IMR-90 (cell line): ENCODE measurements around the gene KLHDC1. TPM values are rescaled to one million over a fixed set of nuclear protein-coding genes. Genes with fewer than 3 reads are reported as not detected.

Experiments
- ATAC-seq: fragments of 200-7000 bp; cut with Tn5 transposase; 2 replicates; pipeline ENCODE4 v1.9.1; 2020; ENCODE audit warnings: low read depth, mild to moderate bottlenecking, moderate library complexity
- BruUV-seq: library from RNA; stranded (reverse); fragments of 400-500 nt; replicated peaks from 2 replicates; lab custom pipeline; 2021; lab: Mats Ljungman, UMichigan
- CTCF ChIA-PET: fragments of 300-600 bp; formaldehyde crosslinking; extraction: SDS; loops from one replicate; lab custom pipeline; 2021; ENCODE audit warnings: antibody characterized with exemption; lab: Yijun Ruan, JAX
- POLR2A ChIA-PET: fragments of 300-600 bp; sonication (Branson Sonifier 250); formaldehyde crosslinking; loops from one replicate; lab custom pipeline; 2022; ENCODE audit warnings: antibody characterized with exemption; ENCODE audit not compliant: unreplicated experiment; lab: Charles Lee
- DNase-seq: peaks from one replicate; pipeline ENCODE4 v3.0.0; 2013
- H2AFZ ChIP-seq: replicated peaks from 2 replicates; pipeline ENCODE3; 2013; ENCODE audit warnings: low read length, mild to moderate bottlenecking; ENCODE audit not compliant: poor library complexity
- H2AK5ac ChIP-seq: 2 replicates; pipeline ENCODE4 v1.6.1; 2013; ENCODE audit warnings: low read depth, low read length, inconsistent platforms
- H2AK9ac ChIP-seq: replicated peaks from 2 replicates; pipeline ENCODE3; 2013; ENCODE audit warnings: mild to moderate bottlenecking, low read depth, low read length, moderate library complexity; ENCODE audit not compliant: poor library complexity
- H2BK120ac ChIP-seq: 2 replicates; pipeline ENCODE4 v1.6.1; 2013; ENCODE audit warnings: low read depth, low read length, inconsistent platforms
- H2BK15ac ChIP-seq: 3 replicates; pipeline ENCODE4 v1.6.1; 2013; ENCODE audit warnings: low read depth, low read length, inconsistent platforms
- H2BK20ac ChIP-seq: 2 replicates; pipeline ENCODE4 v1.6.1; 2013; ENCODE audit warnings: low read depth, mild to moderate bottlenecking, inconsistent platforms, low read length, moderate library complexity
- H2BK5ac ChIP-seq: 2 replicates; pipeline ENCODE4 v1.6.1; 2013; ENCODE audit warnings: mild to moderate bottlenecking, low read depth, low read length, inconsistent platforms; ENCODE audit not compliant: poor library complexity, severe bottlenecking
- H3K14ac ChIP-seq: replicated peaks from 2 replicates; pipeline ENCODE4 v1.6.1; 2013; ENCODE audit warnings: low read depth, low read length, inconsistent platforms
- H3K18ac ChIP-seq: 2 replicates; pipeline ENCODE4 v1.6.1; 2013; ENCODE audit warnings: low read depth, low read length, control low read depth
- H3K23ac ChIP-seq: 2 replicates; pipeline ENCODE4 v1.6.1; 2013; ENCODE audit warnings: low read depth, low read length, inconsistent platforms
- H3K27ac ChIP-seq: 2 replicates; pipeline ENCODE4 v1.5.1; 2013; ENCODE audit warnings: mild to moderate bottlenecking, control low read depth, low read length; ENCODE audit not compliant: insufficient read depth
- H3K27me3 ChIP-seq: 2 replicates; pipeline ENCODE4 v1.6.1; 2013; ENCODE audit warnings: low read length; ENCODE audit not compliant: control insufficient read depth, insufficient read depth
- H3K36me3 ChIP-seq: 2 replicates; pipeline ENCODE4 v1.6.1; 2013; ENCODE audit warnings: low read length, mixed read lengths; ENCODE audit not compliant: control insufficient read depth, insufficient read depth
- H3K4ac ChIP-seq: 2 replicates; pipeline ENCODE4 v1.6.1; 2013; ENCODE audit warnings: low read depth, low read length, inconsistent platforms
- H3K4me1 ChIP-seq: 2 replicates; pipeline ENCODE4 v1.6.1; 2013; ENCODE audit warnings: low read length, mixed read lengths; ENCODE audit not compliant: control insufficient read depth, insufficient read depth
- H3K4me2 ChIP-seq: 2 replicates; pipeline ENCODE4 v1.6.1; 2013; ENCODE audit warnings: low read depth, mild to moderate bottlenecking, control low read depth, low read length, moderate library complexity
- H3K4me3 ChIP-seq: 2 replicates; pipeline ENCODE4 v1.5.1; 2013; ENCODE audit warnings: low read depth, mild to moderate bottlenecking, control low read depth, low read length, moderate library complexity; ENCODE audit not compliant: insufficient read depth
- H3K56ac ChIP-seq: 2 replicates; pipeline ENCODE4 v1.6.1; 2013; ENCODE audit warnings: low read length, inconsistent platforms; ENCODE audit not compliant: insufficient read depth; ENCODE audit errors: extremely low read depth
- H3K79me1 ChIP-seq, 2 experiments: 2 replicates each; pipeline ENCODE4 v1.6.1; 2013; ENCODE audit warnings: low read length in 2 of 2, inconsistent platforms in 1 of 2, low read depth in 1 of 2
- H3K9ac ChIP-seq: 2 replicates; pipeline ENCODE4 v1.6.1; 2013; ENCODE audit warnings: low read depth, low read length, control low read depth
- H3K9me1 ChIP-seq: 2 replicates; pipeline ENCODE4 v1.6.1; 2013; ENCODE audit warnings: low read length, inconsistent platforms; ENCODE audit not compliant: insufficient read depth
- H3K9me3 ChIP-seq: 2 replicates; pipeline ENCODE4 v1.6.1; 2013; ENCODE audit warnings: low read length; ENCODE audit not compliant: control insufficient read depth, insufficient read depth
- H4K20me1 ChIP-seq: 2 replicates; pipeline ENCODE4 v1.6.1; 2013; ENCODE audit warnings: low read length, inconsistent platforms; ENCODE audit not compliant: insufficient read depth
- H4K5ac ChIP-seq: 2 replicates; pipeline ENCODE4 v1.6.1; 2013; ENCODE audit warnings: mild to moderate bottlenecking, low read depth, low read length, control low read depth
- H4K8ac ChIP-seq, 2 experiments: 2 replicates each; pipeline ENCODE4 v1.6.1; 2013; ENCODE audit warnings: low read depth in 2 of 2, low read length in 2 of 2, control low read depth in 1 of 2, inconsistent platforms in 1 of 2
- H4K91ac ChIP-seq: 2 replicates; pipeline ENCODE4 v1.6.1; 2013; ENCODE audit warnings: low read depth, low read length, inconsistent platforms; ENCODE audit not compliant: insufficient read depth
- FOS ChIP-seq: fragments of 150-350 bp; IDR thresholded peaks from 2 replicates; pipeline ENCODE4 v1.6.1; 2016; ENCODE audit warnings: low read depth, low read length
- MAFK ChIP-seq: IDR thresholded peaks from 2 replicates; pipeline ENCODE4 v1.6.1; 2012; ENCODE audit warnings: low read depth, low read length, improper control_type of control experiment
- MXI1 ChIP-seq: IDR thresholded peaks from 2 replicates; pipeline ENCODE4 v1.6.1; 2012; ENCODE audit warnings: low read depth, mild to moderate bottlenecking, low read length, moderate library complexity, borderline replicate concordance
- RCOR1 ChIP-seq: IDR thresholded peaks from 2 replicates; pipeline ENCODE4 v1.6.1; 2012; ENCODE audit warnings: mild to moderate bottlenecking, low read length, improper control_type of control experiment; ENCODE audit not compliant: insufficient replicate concordance
- RFX5 ChIP-seq: IDR thresholded peaks from 2 replicates; pipeline ENCODE4 v1.8.0; 2012; ENCODE audit warnings: low read depth, mild to moderate bottlenecking, low read length, moderate library complexity
- SMC3 ChIP-seq: fragments of 150-350 bp; IDR thresholded peaks from 2 replicates; pipeline ENCODE4 v1.6.1; 2016; ENCODE audit warnings: low read depth, mild to moderate bottlenecking, antibody characterized with exemption, low read length, moderate library complexity
- WGBS, 2 experiments: methylation state at CpG; one replicate each; pipeline versions ENCODE4 v1.1.5 to v1.1.7; 2013; ENCODE audit warnings: missing lambda C conversion rate in 2 of 2; ENCODE audit not compliant: insufficient read length in 1 of 2; ENCODE audit errors: extremely low coverage in 2 of 2; 5-methylcytosine and 5-hydroxymethylcytosine counted together
- dilution Hi-C: fragments of 300-500 bp; cut with HindIII; formaldehyde crosslinking; loops from one replicate; pipeline ENCODE4 v1.14.3; 2018; ENCODE audit warnings: low sequenced_read_pairs; ENCODE audit not compliant: unreplicated experiment
- in situ Hi-C: fragments of 300-500 bp; cut with MboI; formaldehyde crosslinking; loops from 3 replicates; pipeline ENCODE4 v1.14.3; 2019; ENCODE audit warnings: low sequenced_read_pairs, inconsistent platforms, mixed read lengths
- intact Hi-C: fragments of 100-400 bp; cut with micrococcal nuclease; formaldehyde crosslinking; loops from 2 replicates; pipeline ENCODE4 v1.10.0; 2022
- polyA plus RNA-seq, 3 experiments: library from polyadenylated mRNA; depleted of rRNA; stranded (reverse); fragments of >200 nt; gene quantifications; 2 replicates each; pipeline ENCODE4 v1.2.3, GENCODE V29; 2012; ENCODE audit warnings: low replicate concordance in 1 of 3
- total RNA-seq: library from RNA; depleted of rRNA; stranded (reverse); fragments of >200 nt; gene quantifications from 2 replicates; pipeline ENCODE4 v1.2.3, GENCODE V29; 2012
- TF ChIP-seq, protein P1 (sequence below): conservative IDR thresholded peaks from 2 replicates; pipeline ENCODE4 v1.5.1; 2012; ENCODE audit warnings: mild to moderate bottlenecking, low read depth, low read length, improper control_type of control experiment
- TF ChIP-seq, protein P2 (sequence below): fragments of 150-350 bp; IDR thresholded peaks from 2 replicates; pipeline ENCODE4 v1.6.1; 2016; ENCODE audit warnings: low read depth, mild to moderate bottlenecking, low read length, moderate library complexity, borderline replicate concordance
- TF ChIP-seq, protein P3 (sequence below): fragments of 150-350 bp; IDR thresholded peaks from 2 replicates; pipeline ENCODE4 v1.6.1; 2017; ENCODE audit warnings: mild to moderate bottlenecking, antibody characterized with exemption, low read length, low read depth

KLHDC1 gene
- total and polyA plus RNA-seq, 2 of the 4 experiments (the other 2 are of a cell fraction): 0.51 to 0.90 TPM

DNA sequence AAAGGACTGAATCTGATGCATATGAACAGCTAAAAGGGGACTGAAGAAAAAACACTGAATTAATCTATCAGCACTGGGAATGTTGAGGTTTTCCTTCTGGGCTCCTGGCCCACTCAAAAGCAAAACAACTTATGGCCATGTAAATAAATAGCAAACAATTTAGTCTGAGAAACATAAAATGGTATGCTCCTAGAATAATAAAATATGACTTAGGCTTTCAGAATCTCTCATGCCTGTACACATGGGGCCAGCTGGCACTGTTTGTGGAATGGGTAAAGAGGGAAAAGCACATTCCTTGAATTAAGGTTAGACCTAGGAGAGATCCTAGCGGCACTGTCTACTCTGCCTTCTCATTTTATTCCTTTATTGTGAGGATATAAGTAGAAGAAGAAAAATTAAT is 81.2 kb downstream of the KLHDC1 start:
- WGBS, 2 experiments: no CpG with 5 or more reads among the region's 1 CpG
- ATAC-seq (peak; percentile 65), DNase-seq (peak; percentile 40)
- Histone ChIP-seq H2BK5ac (no peak overlapping the region), H3K9me1 (peaks cover 5% of the 10 kb centered on the region), H3K14ac (no peak overlapping the region), H3K4ac (no peak overlapping the region), H2AK5ac (no peak overlapping the region), H2AK9ac (no peak overlapping the region), H3K9me3 (no peaks in the 10 kb centered on the region), H2BK20ac (no peak overlapping the region), H3K79me1 (peaks cover 14 to 21% of the 10 kb centered on the region in 2 experiments), H3K9ac (no peak overlapping the region), H3K36me3 (peaks cover 18% of the 10 kb centered on the region), H3K4me2 (no peak overlapping the region), H3K27me3 (no peaks in the 10 kb centered on the region), H3K56ac (no peak overlapping the region), H2BK15ac (no peak overlapping the region), H3K4me3 (no peak overlapping the region), H2AFZ (no peak overlapping the region), H3K18ac (no peak overlapping the region), H3K23ac (no peak overlapping the region), H4K5ac (no peak overlapping the region), H4K91ac (no peak overlapping the region), H3K27ac (no peak overlapping the region), H4K20me1 (peaks cover 11% of the 10 kb centered on the region; the same call in 1 of the 2 replicates), H2BK120ac (no peak overlapping the region), H3K4me1 (peaks cover 7% of the 10 kb centered on the region), H4K8ac (no peak overlapping the region)
- intact Hi-C loops (loop anchor here (1.0 kb wide), 1 partner anchor 140 kb away; no protein-coding TSS in a partner anchor), dilution Hi-C loops (no loop called here), in situ Hi-C loops (loop anchor here (25.0 kb wide), 1 partner anchor 312 kb away; no protein-coding TSS in a partner anchor)
- ChIA-PET CTCF (no interaction called here), POLR2A (no interaction called here)
- TF ChIP-seq, protein P1, sequence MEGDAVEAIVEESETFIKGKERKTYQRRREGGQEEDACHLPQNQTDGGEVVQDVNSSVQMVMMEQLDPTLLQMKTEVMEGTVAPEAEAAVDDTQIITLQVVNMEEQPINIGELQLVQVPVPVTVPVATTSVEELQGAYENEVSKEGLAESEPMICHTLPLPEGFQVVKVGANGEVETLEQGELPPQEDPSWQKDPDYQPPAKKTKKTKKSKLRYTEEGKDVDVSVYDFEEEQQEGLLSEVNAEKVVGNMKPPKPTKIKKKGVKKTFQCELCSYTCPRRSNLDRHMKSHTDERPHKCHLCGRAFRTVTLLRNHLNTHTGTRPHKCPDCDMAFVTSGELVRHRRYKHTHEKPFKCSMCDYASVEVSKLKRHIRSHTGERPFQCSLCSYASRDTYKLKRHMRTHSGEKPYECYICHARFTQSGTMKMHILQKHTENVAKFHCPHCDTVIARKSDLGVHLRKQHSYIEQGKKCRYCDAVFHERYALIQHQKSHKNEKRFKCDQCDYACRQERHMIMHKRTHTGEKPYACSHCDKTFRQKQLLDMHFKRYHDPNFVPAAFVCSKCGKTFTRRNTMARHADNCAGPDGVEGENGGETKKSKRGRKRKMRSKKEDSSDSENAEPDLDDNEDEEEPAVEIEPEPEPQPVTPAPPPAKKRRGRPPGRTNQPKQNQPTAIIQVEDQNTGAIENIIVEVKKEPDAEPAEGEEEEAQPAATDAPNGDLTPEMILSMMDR: no peak
- TF ChIP-seq FOS: no peak
- TF ChIP-seq SMC3: no peak
- TF ChIP-seq, protein P2, sequence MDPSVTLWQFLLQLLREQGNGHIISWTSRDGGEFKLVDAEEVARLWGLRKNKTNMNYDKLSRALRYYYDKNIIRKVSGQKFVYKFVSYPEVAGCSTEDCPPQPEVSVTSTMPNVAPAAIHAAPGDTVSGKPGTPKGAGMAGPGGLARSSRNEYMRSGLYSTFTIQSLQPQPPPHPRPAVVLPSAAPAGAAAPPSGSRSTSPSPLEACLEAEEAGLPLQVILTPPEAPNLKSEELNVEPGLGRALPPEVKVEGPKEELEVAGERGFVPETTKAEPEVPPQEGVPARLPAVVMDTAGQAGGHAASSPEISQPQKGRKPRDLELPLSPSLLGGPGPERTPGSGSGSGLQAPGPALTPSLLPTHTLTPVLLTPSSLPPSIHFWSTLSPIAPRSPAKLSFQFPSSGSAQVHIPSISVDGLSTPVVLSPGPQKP: no peak
- TF ChIP-seq, protein P3, sequence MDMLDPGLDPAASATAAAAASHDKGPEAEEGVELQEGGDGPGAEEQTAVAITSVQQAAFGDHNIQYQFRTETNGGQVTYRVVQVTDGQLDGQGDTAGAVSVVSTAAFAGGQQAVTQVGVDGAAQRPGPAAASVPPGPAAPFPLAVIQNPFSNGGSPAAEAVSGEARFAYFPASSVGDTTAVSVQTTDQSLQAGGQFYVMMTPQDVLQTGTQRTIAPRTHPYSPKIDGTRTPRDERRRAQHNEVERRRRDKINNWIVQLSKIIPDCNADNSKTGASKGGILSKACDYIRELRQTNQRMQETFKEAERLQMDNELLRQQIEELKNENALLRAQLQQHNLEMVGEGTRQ: no peak
- no peak for TF ChIP-seq RFX5
- no peak for TF ChIP-seq RCOR1
- TF ChIP-seq MXI1: no peak
- no peak for TF ChIP-seq MAFK
- no TSS peak for BruUV-seq
